Karpas-422 (cell line): ENCODE measurements around the gene MRPL36. TPM values are rescaled to one million over a fixed set of nuclear protein-coding genes. Genes with fewer than 3 reads are reported as not detected.

ENCODE experiments used
- DNase-seq: peaks from one replicate; pipeline ENCODE4 v3.0.0-alpha.2; 2015
- H2AFZ ChIP-seq: fragments of 200-600 bp; sonication (generic); 2 replicates; pipeline ENCODE4 v1.6.1; 2014; ENCODE audit warnings: antibody characterized with exemption, low read length, mixed read lengths
- H3K27ac ChIP-seq: fragments of 200-600 bp; sonication (generic); 2 replicates; pipeline ENCODE4 v1.5.1; 2014; ENCODE audit warnings: mild to moderate bottlenecking, low read length, moderate library complexity
- H3K27me3 ChIP-seq: fragments of 200-600 bp; sonication (generic); 2 replicates; pipeline ENCODE4 v1.6.1; 2014; ENCODE audit warnings: low read length, mixed read lengths
- H3K36me3 ChIP-seq: fragments of 200-600 bp; sonication (generic); 2 replicates; pipeline ENCODE4 v1.6.1; 2014; ENCODE audit warnings: low read length, mixed read lengths; ENCODE audit not compliant: insufficient read depth
- H3K4me1 ChIP-seq: fragments of 200-600 bp; sonication (generic); 2 replicates; pipeline ENCODE4 v1.6.1; 2014; ENCODE audit warnings: mild to moderate bottlenecking, low read length, mixed read lengths
- H3K4me2 ChIP-seq: fragments of 200-600 bp; sonication (generic); 2 replicates; pipeline ENCODE4 v1.6.1; 2014; ENCODE audit warnings: low read length, low read depth, mild to moderate bottlenecking; ENCODE audit not compliant: poor library complexity, severe bottlenecking
- H3K4me3 ChIP-seq: fragments of 200-600 bp; sonication (generic); 2 replicates; pipeline ENCODE4 v1.5.1; 2014; ENCODE audit warnings: mild to moderate bottlenecking, antibody characterized with exemption, low read length, mixed read lengths
- H3K79me2 ChIP-seq: fragments of 200-600 bp; sonication (generic); 2 replicates; pipeline ENCODE4 v1.6.1; 2014; ENCODE audit warnings: mild to moderate bottlenecking, low read length, mixed read lengths
- H3K9ac ChIP-seq: fragments of 200-600 bp; sonication (generic); 2 replicates; pipeline ENCODE4 v1.6.0; 2014; ENCODE audit warnings: low read length
- H3K9me2 ChIP-seq: fragments of 200-600 bp; sonication (generic), shearing (Covaris generic); replicated peaks from 2 replicates; pipeline ENCODE4 v1.6.0; 2014; ENCODE audit warnings: mild to moderate bottlenecking, low read length, moderate library complexity; ENCODE audit not compliant: insufficient read depth
- H3K9me3 ChIP-seq: fragments of 300-700, 200-600 bp; sonication (generic); 2 replicates; pipeline ENCODE4 v1.6.1; 2014; ENCODE audit warnings: low read length, mixed read lengths
- H4K20me1 ChIP-seq: fragments of 200-600 bp; sonication (generic); 2 replicates; pipeline ENCODE4 v1.6.1; 2014; ENCODE audit warnings: mild to moderate bottlenecking, antibody characterized with exemption, low read length, low read depth; ENCODE audit not compliant: insufficient read depth
- total RNA-seq: library from RNA; depleted of rRNA; stranded (reverse); fragments of >200 nt; shearing (Covaris generic); gene quantifications from 2 replicates; pipeline ENCODE4 v1.2.3, GENCODE V29; 2014; ENCODE audit warnings: low replicate concordance

MRPL36 gene
- total RNA-seq, 1 experiment from 2014 or later: 67.1 TPM

DNA sequence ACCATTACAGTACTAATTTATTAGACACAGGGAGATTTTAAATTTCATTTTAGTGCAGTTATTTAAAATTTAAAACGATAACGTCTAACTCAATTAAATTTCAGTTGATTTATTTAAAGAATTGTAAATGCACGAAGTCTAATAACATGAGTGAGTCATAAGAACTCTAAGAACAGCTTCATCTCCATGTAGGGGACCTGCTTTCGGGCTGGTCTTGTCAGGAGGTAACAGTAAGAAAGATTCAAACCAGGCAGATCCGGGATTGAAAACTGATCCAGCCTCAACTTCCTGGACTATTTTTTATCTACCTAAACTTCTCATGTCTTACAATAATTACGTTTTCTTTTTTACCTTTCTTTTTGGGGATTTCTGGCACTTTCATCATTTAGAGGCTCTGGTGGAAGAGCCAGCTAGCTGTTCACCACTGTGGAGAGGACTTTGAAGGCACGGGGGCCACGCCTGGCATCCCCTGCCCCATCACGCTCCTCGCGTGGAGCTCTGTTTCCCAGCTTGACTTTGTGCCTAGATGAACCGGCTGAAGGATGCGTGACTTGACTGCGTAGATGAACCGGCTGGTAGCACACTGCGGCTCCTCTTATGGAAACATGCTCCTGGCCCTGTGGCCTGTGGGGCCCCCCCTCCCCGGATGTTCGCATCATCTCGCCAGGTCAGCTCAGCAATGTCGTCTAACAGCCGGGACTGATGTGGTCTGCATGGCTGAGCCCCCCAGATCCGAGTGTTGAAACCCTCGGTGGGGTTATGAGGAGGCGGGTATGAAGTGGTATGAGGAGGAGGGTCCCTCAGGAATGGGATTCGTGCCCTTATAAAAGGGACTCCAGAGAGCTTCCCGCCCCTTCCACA lies 27.6 kb upstream of the MRPL36 start:
- DNase-seq: no peak

DNA sequence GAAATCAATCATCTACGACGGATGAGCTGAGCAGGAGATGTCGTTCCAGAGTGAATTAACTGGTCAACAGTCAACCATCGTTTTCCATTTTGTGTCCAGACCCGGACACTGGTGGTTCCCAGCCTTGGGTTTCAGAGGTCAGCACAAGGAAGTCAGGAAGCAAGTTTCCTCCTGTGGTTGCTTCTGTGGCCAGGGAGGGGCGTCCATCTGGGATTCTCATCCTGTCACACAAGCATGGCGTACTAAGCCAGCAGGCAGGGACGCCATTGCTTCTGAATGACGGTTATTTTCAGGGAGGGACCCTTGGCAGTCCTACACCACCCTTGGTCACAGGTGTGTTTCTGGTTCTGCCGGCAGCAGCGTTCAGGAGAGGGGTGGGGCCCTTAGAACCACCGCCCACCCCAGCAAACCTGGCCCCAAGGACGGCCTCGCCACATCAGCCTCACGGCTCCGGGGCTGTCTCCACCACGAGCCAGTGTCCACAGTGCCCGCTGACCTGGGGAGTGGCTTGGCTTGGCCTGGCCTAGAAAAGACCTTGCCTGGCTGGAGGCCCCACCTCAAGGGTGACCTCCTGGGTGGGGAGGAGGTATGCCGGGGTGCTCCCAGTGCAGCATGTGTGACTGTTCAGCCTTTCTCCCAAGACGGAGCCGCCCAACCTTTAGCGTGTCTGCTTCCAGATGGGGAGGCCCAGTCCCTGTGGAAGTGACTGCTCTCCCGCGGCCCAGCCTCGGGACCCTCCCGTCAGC lies 26.8 kb upstream of the MRPL36 start:
- Histone ChIP-seq H3K27ac (no peak overlapping the region), H4K20me1 (peaks cover 6% of the 10 kb centered on the region; the same call in 1 of the 2 replicates), H2AFZ (no peak overlapping the region), H3K4me2 (no peak overlapping the region), H3K79me2 (no peaks in the 10 kb centered on the region), H3K4me3 (no peak overlapping the region), H3K9me3 (no peaks in the 10 kb centered on the region), H3K4me1 (no peaks in the 10 kb centered on the region), H3K9ac (no peak overlapping the region), H3K36me3 (no peaks in the 10 kb centered on the region; the same call in 1 of the 2 replicates), H3K27me3 (no peaks in the 10 kb centered on the region), H3K9me2 (no peaks in the 10 kb centered on the region)
- DNase-seq: no peak

More for the DNA sequence above, 27.6 kb upstream of the MRPL36 start:
- Histone ChIP-seq H3K9me3 (no peaks in the 10 kb centered on the region), H3K27me3 (no peaks in the 10 kb centered on the region), H3K79me2 (no peaks in the 10 kb centered on the region), H2AFZ (no peak overlapping the region), H3K9me2 (no peaks in the 10 kb centered on the region), H3K9ac (no peak overlapping the region), H3K4me1 (no peaks in the 10 kb centered on the region), H4K20me1 (peaks cover 6% of the 10 kb centered on the region; the same call in 1 of the 2 replicates), H3K4me2 (no peak overlapping the region), H3K27ac (no peak overlapping the region), H3K4me3 (no peak overlapping the region), H3K36me3 (no peaks in the 10 kb centered on the region)

DNA sequence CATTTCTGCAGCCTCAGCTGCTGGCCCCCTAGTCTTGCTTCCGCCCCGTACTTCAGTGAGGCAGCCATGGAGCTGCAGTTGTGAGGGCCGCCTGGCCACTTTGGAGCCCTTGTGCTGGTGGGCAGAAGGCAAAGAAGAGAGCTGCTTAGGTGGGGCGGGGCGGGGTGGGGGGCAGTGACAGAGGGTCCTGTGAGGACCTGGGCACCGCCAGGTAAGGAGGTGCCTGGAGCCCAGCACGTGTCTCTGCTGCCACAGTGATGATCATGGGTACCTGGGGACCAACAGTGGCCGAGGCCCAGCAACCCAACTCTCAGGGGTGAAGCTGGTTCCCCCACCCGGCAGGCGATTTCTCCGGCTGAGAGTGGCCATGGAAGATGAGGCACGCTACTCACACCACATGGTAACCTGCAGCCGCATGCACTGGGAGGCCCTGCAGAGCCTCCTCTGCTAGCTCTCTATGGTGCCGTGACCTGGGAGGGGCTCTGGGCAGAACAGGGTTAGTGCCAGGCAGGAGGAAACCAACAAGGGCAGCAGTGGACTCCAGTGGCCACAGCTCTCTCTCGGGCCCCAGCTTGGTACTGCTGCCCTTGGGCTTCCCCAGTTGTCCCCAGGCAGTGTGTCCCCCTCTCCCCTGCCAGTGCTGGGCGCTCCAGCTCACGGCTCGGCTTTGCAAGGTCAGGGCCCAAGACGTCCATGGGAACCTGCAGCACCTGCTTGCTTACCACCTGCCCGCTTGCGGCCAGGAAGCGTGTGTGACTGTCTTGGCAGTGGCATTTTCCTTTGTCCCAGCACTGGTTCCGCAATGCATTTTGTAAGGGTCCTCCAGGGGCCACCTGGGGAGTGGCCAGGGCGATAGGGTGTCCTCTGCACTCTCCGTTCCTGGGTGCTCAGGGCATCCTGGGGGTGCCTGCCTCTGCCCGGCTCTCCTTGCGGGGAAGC lies 25.5 kb upstream of the MRPL36 start:
- Histone ChIP-seq H3K9me2 (no peaks in the 10 kb centered on the region), H3K36me3 (peaks cover 12% of the 10 kb centered on the region; the same call in 1 of the 2 replicates), H3K27ac (no peak overlapping the region), H3K4me2 (no peak overlapping the region), H3K79me2 (no peaks in the 10 kb centered on the region), H3K27me3 (no peaks in the 10 kb centered on the region), H2AFZ (no peak overlapping the region), H3K9ac (no peak overlapping the region), H4K20me1 (peaks cover 6% of the 10 kb centered on the region; the same call in 1 of the 2 replicates), H3K9me3 (no peaks in the 10 kb centered on the region), H3K4me3 (no peak overlapping the region), H3K4me1 (no peaks in the 10 kb centered on the region)
- DNase-seq: no peak

DNA sequence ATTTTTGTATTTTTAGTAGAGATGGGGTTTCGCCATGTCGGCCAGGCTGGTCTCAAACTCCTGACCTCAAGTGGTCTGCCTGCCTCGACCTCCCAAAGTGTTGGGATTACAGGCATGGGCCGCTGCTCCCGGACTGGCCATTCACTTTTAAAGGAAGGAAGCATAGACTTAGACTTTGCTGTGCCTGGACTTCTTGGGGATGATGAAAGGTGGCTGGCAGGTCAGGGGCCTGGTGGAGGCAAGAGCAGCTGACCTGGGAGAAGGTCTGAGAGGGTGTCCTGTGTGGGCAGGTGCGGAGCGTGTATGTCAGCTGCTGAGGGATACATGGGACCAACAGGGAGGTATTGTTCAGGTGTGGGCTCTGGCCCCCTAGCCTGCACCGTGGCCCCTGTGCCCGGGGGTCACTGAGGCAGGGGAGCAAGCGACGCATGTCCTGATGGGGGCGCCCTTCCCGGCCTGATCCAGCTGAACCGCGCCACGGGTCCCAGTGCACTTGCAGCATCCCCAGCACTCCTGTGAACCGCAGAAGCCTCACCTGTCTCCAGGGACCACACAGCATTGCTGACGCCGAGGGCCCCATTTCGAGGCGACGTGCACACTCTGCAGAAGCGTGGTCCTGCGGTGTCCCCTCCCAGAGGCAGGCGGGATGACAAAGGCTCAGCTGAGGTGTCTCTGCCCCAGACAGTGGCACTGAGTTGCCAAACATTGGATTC lies 24.6 kb upstream of the MRPL36 start:
- peaks cover 14% of the 10 kb centered on the region for H3K36me3 ChIP-seq
- no peaks in the 10 kb centered on the region for H3K9me2 ChIP-seq
- H3K79me2 ChIP-seq: peaks cover under 1% of the 10 kb centered on the region; the same call in 1 of the 2 replicates
- H3K9ac ChIP-seq: no peak overlapping the region
- H3K27me3 ChIP-seq: no peaks in the 10 kb centered on the region
- no peak overlapping the region for H2AFZ ChIP-seq
- no peak for DNase-seq
- H3K27ac ChIP-seq: no peak overlapping the region
- peaks cover 6% of the 10 kb centered on the region; the same call in 1 of the 2 replicates for H4K20me1 ChIP-seq
- no peak overlapping the region for H3K4me2 ChIP-seq
- no peaks in the 10 kb centered on the region for H3K9me3 ChIP-seq
- peaks cover 6% of the 10 kb centered on the region for H3K4me1 ChIP-seq
- no peak overlapping the region for H3K4me3 ChIP-seq

DNA sequence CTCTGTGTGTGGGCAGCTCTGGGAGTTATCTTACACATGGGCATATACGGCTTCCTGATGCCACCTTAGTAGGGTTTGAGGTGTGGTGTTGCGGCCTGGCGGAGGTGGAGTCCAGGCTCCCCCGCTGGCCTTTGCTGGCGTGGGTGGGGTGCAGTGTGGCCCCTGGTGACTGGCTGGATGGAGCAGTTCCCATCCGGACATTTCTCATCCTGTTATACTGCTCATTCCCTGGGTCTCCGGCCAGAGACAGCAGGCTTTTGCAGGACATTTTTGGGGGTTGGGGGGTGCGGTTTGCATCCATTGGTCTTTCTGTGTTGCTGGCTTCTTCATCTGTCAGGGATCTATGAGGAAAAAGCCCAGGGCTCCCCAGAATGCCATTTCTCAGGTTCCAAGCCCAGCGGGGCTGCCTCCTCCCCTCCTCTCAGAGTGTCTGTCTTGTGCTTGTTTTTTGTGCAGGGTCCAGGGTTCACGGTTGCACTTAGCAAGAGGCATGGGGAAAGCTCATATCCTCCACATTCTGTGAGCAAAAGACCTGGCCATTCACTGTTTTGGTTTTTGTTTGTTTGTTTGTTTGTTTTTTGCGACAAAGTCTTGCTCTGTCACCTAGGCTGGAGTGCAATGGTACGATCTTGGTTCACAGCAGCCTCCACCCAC lies 23.9 kb upstream of the MRPL36 start:
- Histone ChIP-seq H3K9me2 (no peaks in the 10 kb centered on the region), H3K79me2 (peaks cover 4% of the 10 kb centered on the region; the same call in 1 of the 2 replicates), H3K4me3 (no peak overlapping the region), H3K4me1 (peaks cover 14% of the 10 kb centered on the region), H4K20me1 (peaks cover 6% of the 10 kb centered on the region; the same call in 1 of the 2 replicates), H3K4me2 (no peak overlapping the region), H3K36me3 (peaks cover 21% of the 10 kb centered on the region), H2AFZ (no peak overlapping the region), H3K9ac (no peak overlapping the region), H3K27me3 (no peaks in the 10 kb centered on the region), H3K27ac (no peak overlapping the region), H3K9me3 (no peaks in the 10 kb centered on the region)
- DNase-seq: no peak

DNA sequence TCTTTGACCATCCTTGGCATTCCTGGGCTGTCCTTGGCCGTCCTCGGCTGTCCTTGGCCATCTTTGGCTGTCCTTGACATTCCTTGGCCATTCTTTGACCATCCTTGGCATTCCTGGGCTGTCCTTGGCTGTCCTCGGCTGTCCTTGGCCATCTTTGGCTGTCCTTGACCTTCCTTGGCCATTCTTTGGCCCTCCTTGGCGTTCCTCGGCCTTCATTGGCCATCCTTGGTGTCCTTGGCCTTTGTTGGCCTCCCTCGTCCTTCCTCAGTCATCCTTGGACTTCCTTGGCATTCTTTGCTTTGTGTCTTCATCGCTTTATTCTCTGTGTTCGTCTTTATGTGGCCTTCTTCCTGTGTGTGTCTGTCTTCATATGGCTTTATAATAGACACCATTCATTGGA lies 22.2 kb upstream of the MRPL36 start:
- Histone ChIP-seq H3K27me3 (no peaks in the 10 kb centered on the region), H3K4me3 (no peak overlapping the region), H3K4me2 (no peak overlapping the region), H3K9ac (no peak overlapping the region), H3K79me2 (peaks cover 4% of the 10 kb centered on the region; the same call in 1 of the 2 replicates), H3K9me3 (no peaks in the 10 kb centered on the region), H3K27ac (no peak overlapping the region), H3K4me1 (peaks cover 20% of the 10 kb centered on the region), H2AFZ (no peak overlapping the region), H3K36me3 (peaks cover 36% of the 10 kb centered on the region), H4K20me1 (peaks cover 11% of the 10 kb centered on the region; the same call in 1 of the 2 replicates), H3K9me2 (no peaks in the 10 kb centered on the region)
- DNase-seq: no peak

- Histone ChIP-seq H3K9ac (no peak overlapping the region), H3K27me3 (no peaks in the 10 kb centered on the region), H3K4me3 (no peak overlapping the region), H4K20me1 (peaks cover 11% of the 10 kb centered on the region; the same call in 1 of the 2 replicates), H3K79me2 (peaks cover 4% of the 10 kb centered on the region; the same call in 1 of the 2 replicates), H3K4me2 (no peak overlapping the region), H3K27ac (no peak overlapping the region), H3K4me1 (peaks cover 20% of the 10 kb centered on the region), H3K9me3 (no peaks in the 10 kb centered on the region), H2AFZ (no peak overlapping the region), H3K9me2 (no peaks in the 10 kb centered on the region), H3K36me3 (peaks cover 40% of the 10 kb centered on the region)
- no peak for DNase-seq
Measured at GRCh38 chr5:1820926-1821325, 21.3 kb upstream of the MRPL36 start.
